SK-N-MC (cell line): ENCODE results near the gene VGLL4.

Experiments
- EZH2 ChIP-seq: fragments of 200-600 bp; sonication (generic); IDR thresholded peaks from one replicate; pipeline ENCODE4 v1.6.1; 2017; ENCODE audit warnings: antibody characterized with exemption
- FOXP2 ChIP-seq: optimal IDR thresholded peaks from 2 replicates; pipeline ENCODE3; 2011; ENCODE audit warnings: mild to moderate bottlenecking, moderate library complexity; ENCODE audit not compliant: insufficient read depth; ENCODE audit errors: extremely low read length, control extremely low read depth
- POLR2AphosphoS5 ChIP-seq: IDR thresholded peaks from 2 replicates; pipeline ENCODE4 v1.6.1; 2012; ENCODE audit warnings: mild to moderate bottlenecking, low read depth, low read length, borderline replicate concordance

- TF ChIP-seq POLR2AphosphoS5 (no peak), EZH2 (no peak), FOXP2 (no peak)
Observed at GRCh38 chr3:11588755-11589154, 55.0 kb downstream of the VGLL4 start.
